Neural cell (in vitro differentiated cells): ENCODE data around the gene DGKG. TPM values are rescaled to one million over a fixed set of nuclear protein-coding genes. Genes with fewer than 3 reads are reported as not detected.

ENCODE experiments used
- H2AFZ ChIP-seq: fragments of 200-600, 300-800 bp; sonication (generic), shearing (Covaris generic); 2 replicates; pipeline ENCODE4 v1.6.0; 2014; ENCODE audit warnings: low read depth, mild to moderate bottlenecking, antibody characterized with exemption, low read length, moderate library complexity
- H3F3A ChIP-seq: fragments of 200-600 bp; shearing (Covaris generic); 2 replicates; pipeline ENCODE4 v1.6.1; 2016; ENCODE audit warnings: mild to moderate bottlenecking, moderate library complexity, mixed read lengths, antibody characterized with exemption, low read length; ENCODE audit not compliant: insufficient read depth, poor library complexity, severe bottlenecking
- H3K27ac ChIP-seq: fragments of 200-600, 300-800 bp; sonication (generic), shearing (Covaris generic); 2 replicates; pipeline ENCODE4 v1.5.1; 2014; ENCODE audit warnings: mild to moderate bottlenecking, low read length, moderate library complexity
- H3K27me3 ChIP-seq: fragments of 300-800, 200-600 bp; sonication (generic), shearing (Covaris generic); 2 replicates; pipeline ENCODE4 v1.6.0; 2014; ENCODE audit warnings: mild to moderate bottlenecking, low read depth, low read length, moderate library complexity; ENCODE audit not compliant: insufficient read depth
- H3K36me3 ChIP-seq: fragments of 300-800, 200-600 bp; sonication (generic), shearing (Covaris generic); 2 replicates; pipeline ENCODE4 v1.5.1; 2014; ENCODE audit warnings: mild to moderate bottlenecking, antibody characterized with exemption, low read length, moderate library complexity; ENCODE audit not compliant: insufficient read depth
- H3K4me2 ChIP-seq: fragments of 300-800, 200-600 bp; sonication (generic), shearing (Covaris generic); 2 replicates; pipeline ENCODE4 v1.6.0; 2014; ENCODE audit warnings: mild to moderate bottlenecking, low read length
- H3K4me3 ChIP-seq: fragments of 300-800, 200-600 bp; sonication (generic), shearing (Covaris generic); 2 replicates; pipeline ENCODE4 v1.5.1; 2014; ENCODE audit warnings: mild to moderate bottlenecking, low read length, moderate library complexity
- H3K79me2 ChIP-seq: fragments of 200-600 bp; shearing (Covaris generic); replicated peaks from 2 replicates; pipeline ENCODE4 v1.6.0; 2014; ENCODE audit warnings: mild to moderate bottlenecking, low read length, moderate library complexity; ENCODE audit not compliant: insufficient read depth
- H3K9ac ChIP-seq: fragments of 300-800, 200-600 bp; sonication (generic), shearing (Covaris generic); 2 replicates; pipeline ENCODE4 v1.6.1; 2016; ENCODE audit warnings: mild to moderate bottlenecking, low read length, mixed read lengths
- H3K9me2 ChIP-seq: fragments of 200-600 bp; shearing (Covaris generic); 2 replicates; pipeline ENCODE4 v1.6.1; 2016; ENCODE audit warnings: mild to moderate bottlenecking, low read length, mixed read lengths; ENCODE audit not compliant: insufficient read depth
- H3K9me3 ChIP-seq: fragments of 200-600, 300-800 bp; sonication (generic), shearing (Covaris generic); 2 replicates; pipeline ENCODE4 v1.6.1; 2016; ENCODE audit warnings: mild to moderate bottlenecking, mixed run types, low read length, moderate library complexity, mixed read lengths
- H4K20me1 ChIP-seq: fragments of 200-600 bp; shearing (Covaris generic); 2 replicates; pipeline ENCODE4 v1.6.1; 2016; ENCODE audit warnings: mild to moderate bottlenecking, mixed run types; ENCODE audit not compliant: insufficient read depth
- CTCF ChIP-seq: fragments of 450-650 bp; IDR thresholded peaks from 2 replicates; pipeline ENCODE4 v1.5.1; 2014; ENCODE audit warnings: antibody characterized with exemption, mild to moderate bottlenecking, moderate library complexity; ENCODE audit not compliant: poor library complexity, severe bottlenecking
- EP300 ChIP-seq: fragments of 450-650 bp; conservative IDR thresholded peaks from 2 replicates; pipeline ENCODE4 v1.6.1; 2014; ENCODE audit warnings: antibody characterized with exemption, mild to moderate bottlenecking, moderate library complexity; ENCODE audit not compliant: poor library complexity, severe bottlenecking
- EZH2 ChIP-seq: fragments of 200-600, 300-800 bp; shearing (Covaris generic), sonication (generic); IDR thresholded peaks from 2 replicates; pipeline ENCODE4 v1.6.1; 2014; ENCODE audit warnings: antibody characterized with exemption, low read length, borderline replicate concordance, mild to moderate bottlenecking; ENCODE audit not compliant: insufficient read depth, poor library complexity, severe bottlenecking
- MXI1 ChIP-seq: fragments of 450-650 bp; conservative IDR thresholded peaks from 2 replicates; pipeline ENCODE4 v1.6.1; 2014; ENCODE audit warnings: antibody characterized with exemption, mild to moderate bottlenecking; ENCODE audit not compliant: poor library complexity, severe bottlenecking
- POLR2AphosphoS5 ChIP-seq: IDR thresholded peaks from 2 replicates; pipeline ENCODE4 v1.6.1; 2012
- RAD21 ChIP-seq: fragments of 450-650 bp; conservative IDR thresholded peaks from 2 replicates; pipeline ENCODE4 v1.6.1; 2014; ENCODE audit warnings: antibody characterized with exemption, mild to moderate bottlenecking, moderate library complexity
- SMC3 ChIP-seq: fragments of 450-650 bp; conservative IDR thresholded peaks from 2 replicates; pipeline ENCODE4 v1.6.1; 2014; ENCODE audit warnings: antibody characterized with exemption, mild to moderate bottlenecking, moderate library complexity; ENCODE audit not compliant: poor library complexity
- TAF1 ChIP-seq: IDR thresholded peaks from 2 replicates; pipeline ENCODE4 v1.6.1; 2012; ENCODE audit warnings: low read depth
- polyA plus RNA-seq: library from polyadenylated mRNA; depleted of rRNA; stranded (reverse); fragments of >200 nt; gene quantifications from 2 replicates; pipeline ENCODE4 v1.2.3, GENCODE V29; 2014
- TF ChIP-seq, protein P1 (sequence below): IDR thresholded peaks from 2 replicates; pipeline ENCODE4 v1.6.1; 2012; ENCODE audit warnings: borderline replicate concordance

DGKG gene
- polyA plus RNA-seq, 1 donor from 2014 or later, result not detected

GRCh38 chr3:186356152-186356551, 5.9 kb downstream of the DGKG start (continued):
- no peak for TF ChIP-seq EP300

DNA sequence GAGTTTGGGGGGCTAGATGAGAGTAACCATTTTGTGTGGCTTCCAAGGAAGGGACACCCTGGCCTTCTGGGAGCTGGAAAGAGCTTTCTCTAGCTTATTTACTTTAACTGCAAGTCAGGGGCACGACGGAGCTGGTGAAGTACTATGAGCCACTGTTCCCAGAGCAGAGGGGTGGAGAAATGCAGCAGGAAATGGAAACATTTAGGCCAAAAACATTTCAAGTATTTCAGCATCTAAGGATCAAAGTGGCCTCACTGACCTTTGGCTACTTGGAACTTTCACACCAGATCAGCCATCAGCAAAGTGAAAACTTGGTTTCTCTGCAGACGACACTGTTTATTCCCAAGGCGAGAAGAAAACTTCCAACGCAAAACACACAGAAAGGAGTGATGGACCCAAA, 7.9 kb downstream of the DGKG start:
- H3K4me2 ChIP-seq, result no peak overlapping the region
- no peaks in the 10 kb centered on the region for H4K20me1 ChIP-seq
- no peaks in the 10 kb centered on the region for H3K36me3 ChIP-seq
- no peak overlapping the region for H2AFZ ChIP-seq
- H3K9me2 ChIP-seq, result no peaks in the 10 kb centered on the region
- no peak overlapping the region for H3K27ac ChIP-seq
- H3F3A ChIP-seq, result no peaks in the 10 kb centered on the region
- no peaks in the 10 kb centered on the region for H3K9me3 ChIP-seq
- no peaks in the 10 kb centered on the region for H3K79me2 ChIP-seq
- H3K9ac ChIP-seq, result no peak overlapping the region
- no peak overlapping the region for H3K4me3 ChIP-seq
- TF ChIP-seq, protein P1, sequence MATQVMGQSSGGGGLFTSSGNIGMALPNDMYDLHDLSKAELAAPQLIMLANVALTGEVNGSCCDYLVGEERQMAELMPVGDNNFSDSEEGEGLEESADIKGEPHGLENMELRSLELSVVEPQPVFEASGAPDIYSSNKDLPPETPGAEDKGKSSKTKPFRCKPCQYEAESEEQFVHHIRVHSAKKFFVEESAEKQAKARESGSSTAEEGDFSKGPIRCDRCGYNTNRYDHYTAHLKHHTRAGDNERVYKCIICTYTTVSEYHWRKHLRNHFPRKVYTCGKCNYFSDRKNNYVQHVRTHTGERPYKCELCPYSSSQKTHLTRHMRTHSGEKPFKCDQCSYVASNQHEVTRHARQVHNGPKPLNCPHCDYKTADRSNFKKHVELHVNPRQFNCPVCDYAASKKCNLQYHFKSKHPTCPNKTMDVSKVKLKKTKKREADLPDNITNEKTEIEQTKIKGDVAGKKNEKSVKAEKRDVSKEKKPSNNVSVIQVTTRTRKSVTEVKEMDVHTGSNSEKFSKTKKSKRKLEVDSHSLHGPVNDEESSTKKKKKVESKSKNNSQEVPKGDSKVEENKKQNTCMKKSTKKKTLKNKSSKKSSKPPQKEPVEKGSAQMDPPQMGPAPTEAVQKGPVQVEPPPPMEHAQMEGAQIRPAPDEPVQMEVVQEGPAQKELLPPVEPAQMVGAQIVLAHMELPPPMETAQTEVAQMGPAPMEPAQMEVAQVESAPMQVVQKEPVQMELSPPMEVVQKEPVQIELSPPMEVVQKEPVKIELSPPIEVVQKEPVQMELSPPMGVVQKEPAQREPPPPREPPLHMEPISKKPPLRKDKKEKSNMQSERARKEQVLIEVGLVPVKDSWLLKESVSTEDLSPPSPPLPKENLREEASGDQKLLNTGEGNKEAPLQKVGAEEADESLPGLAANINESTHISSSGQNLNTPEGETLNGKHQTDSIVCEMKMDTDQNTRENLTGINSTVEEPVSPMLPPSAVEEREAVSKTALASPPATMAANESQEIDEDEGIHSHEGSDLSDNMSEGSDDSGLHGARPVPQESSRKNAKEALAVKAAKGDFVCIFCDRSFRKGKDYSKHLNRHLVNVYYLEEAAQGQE, result no peak
- TF ChIP-seq RAD21 (no peak), EZH2 (no peak), CTCF (no peak), MXI1 (no peak), POLR2AphosphoS5 (no peak), TAF1 (no peak), EP300 (no peak), SMC3 (no peak)
- H3K27me3 ChIP-seq, result peaks cover 14% of the 10 kb centered on the region

DNA sequence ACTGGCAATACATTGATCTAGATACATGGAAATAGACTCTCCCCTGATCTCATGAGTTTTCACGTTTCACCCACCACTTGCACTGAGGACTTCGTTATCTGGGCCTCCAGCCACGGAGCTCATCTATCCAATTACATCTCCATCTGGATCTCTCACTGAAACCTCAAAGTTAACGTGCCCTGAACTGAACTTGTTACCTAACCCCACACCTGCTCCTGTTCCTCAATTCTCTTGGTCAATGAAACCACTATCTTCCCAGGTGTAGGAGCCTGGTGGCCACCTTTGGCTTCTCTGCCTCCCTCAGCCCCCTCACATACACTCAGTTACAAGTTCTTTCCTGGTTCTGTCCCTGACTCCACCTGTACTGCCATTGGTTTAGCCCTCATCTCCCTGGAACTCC, 9.7 kb downstream of the DGKG start:
- Histone ChIP-seq H3K27ac (no peak overlapping the region), H3K9ac (no peak overlapping the region), H3K79me2 (no peaks in the 10 kb centered on the region), H3K36me3 (no peaks in the 10 kb centered on the region), H4K20me1 (no peaks in the 10 kb centered on the region), H2AFZ (no peak overlapping the region), H3F3A (no peaks in the 10 kb centered on the region), H3K4me3 (no peak overlapping the region), H3K4me2 (no peak overlapping the region), H3K9me2 (no peaks in the 10 kb centered on the region), H3K9me3 (no peaks in the 10 kb centered on the region), H3K27me3 (no peaks in the 10 kb centered on the region)
- TF ChIP-seq RAD21 (no peak), SMC3 (no peak), TAF1 (no peak), CTCF (no peak), EP300 (no peak), POLR2AphosphoS5 (no peak), EZH2 (no peak), MXI1 (no peak)
- TF ChIP-seq, protein P1, result no peak
